OCI-LY1 (cell line): ENCODE results near the gene HMGCS1.

Experiments
- H2AFZ ChIP-seq: fragments of 200-600 bp; sonication (generic), shearing (Covaris generic); 2 replicates; pipeline ENCODE4 v1.6.0; 2014; ENCODE audit warnings: antibody characterized with exemption, mild to moderate bottlenecking, low read length
- H3F3A ChIP-seq: fragments of 200-600 bp; sonication (generic), shearing (Covaris generic); 2 replicates; pipeline ENCODE4 v1.6.0; 2014; ENCODE audit warnings: mild to moderate bottlenecking, antibody characterized with exemption, low read length, moderate library complexity; ENCODE audit not compliant: insufficient read depth
- H3K27ac ChIP-seq: fragments of 200-600 bp; sonication (generic); 2 replicates; pipeline ENCODE4 v1.5.1; 2014; ENCODE audit warnings: low read length, mixed run types, mild to moderate bottlenecking, low read depth; ENCODE audit not compliant: poor library complexity, severe bottlenecking
- H3K27me3 ChIP-seq: fragments of 200-600 bp; sonication (generic); 2 replicates; pipeline ENCODE4 v1.6.0; 2014; ENCODE audit warnings: antibody characterized with exemption, mild to moderate bottlenecking, low read length, moderate library complexity; ENCODE audit not compliant: insufficient read depth
- H3K36me3 ChIP-seq: fragments of 200-600 bp; sonication (generic); 2 replicates; pipeline ENCODE4 v1.6.1; 2014; ENCODE audit warnings: mild to moderate bottlenecking, antibody characterized with exemption, low read length, moderate library complexity, mixed read lengths; ENCODE audit not compliant: insufficient read depth
- H3K4me1 ChIP-seq: fragments of 200-600 bp; sonication (generic); 2 replicates; pipeline ENCODE4 v1.5.1; 2014; ENCODE audit warnings: mild to moderate bottlenecking, low read length, moderate library complexity; ENCODE audit not compliant: insufficient read depth, severe bottlenecking
- H3K4me2 ChIP-seq: fragments of 200-600 bp; sonication (generic), shearing (Covaris generic); 2 replicates; pipeline ENCODE4 v1.6.1; 2014; ENCODE audit warnings: low read length
- H3K4me3 ChIP-seq: fragments of 200-600 bp; sonication (generic); 2 replicates; pipeline ENCODE4 v1.5.1; 2014; ENCODE audit warnings: low read length, low read depth, mild to moderate bottlenecking, mixed read lengths; ENCODE audit not compliant: poor library complexity, severe bottlenecking
- H3K79me2 ChIP-seq: fragments of 200-600 bp; shearing (Covaris generic); 2 replicates; pipeline ENCODE4 v1.6.1; 2016; ENCODE audit warnings: mixed run types, low read length, mixed read lengths; ENCODE audit not compliant: insufficient read depth
- H3K9ac ChIP-seq: fragments of 200-600 bp; sonication (generic), shearing (Covaris generic); 2 replicates; pipeline ENCODE4 v1.6.1; 2014; ENCODE audit warnings: mild to moderate bottlenecking, low read length, mixed read lengths
- H3K9me2 ChIP-seq: fragments of 200-600 bp; sonication (generic), shearing (Covaris generic); 2 replicates; pipeline ENCODE4 v1.6.1; 2014; ENCODE audit warnings: low read depth, mild to moderate bottlenecking, low read length, mixed read lengths
- H3K9me3 ChIP-seq: fragments of 200-600 bp; shearing (Covaris generic); 2 replicates; pipeline ENCODE4 v1.6.1; 2014; ENCODE audit warnings: low read length, mixed read lengths
- H4K20me1 ChIP-seq: fragments of 200-600 bp; sonication (generic), shearing (Covaris generic); 2 replicates; pipeline ENCODE4 v1.6.0; 2016; ENCODE audit warnings: mild to moderate bottlenecking, low read length; ENCODE audit not compliant: insufficient read depth
- CTCF ChIP-seq: fragments of 200-600 bp; sonication (generic), shearing (Covaris generic); IDR thresholded peaks from 2 replicates; pipeline ENCODE4 v1.5.1; 2017; ENCODE audit warnings: mild to moderate bottlenecking, antibody characterized with exemption, low read length, moderate library complexity, mixed read lengths
- EZH2 ChIP-seq: fragments of 200-600 bp; sonication (generic), shearing (Covaris generic); IDR thresholded peaks from 2 replicates; pipeline ENCODE4 v1.8.0; 2017; ENCODE audit warnings: borderline replicate concordance, mixed run types, mild to moderate bottlenecking, antibody characterized with exemption, low read length, moderate library complexity, mixed read lengths

HMGCS1 gene

GRCh38 chr5:43288269-43288831 lies 24.9 kb downstream of the HMGCS1 start:
- no peaks in the 10 kb centered on the region for H3K4me1 ChIP-seq
- H3K4me2 ChIP-seq: no peak overlapping the region
- no peak overlapping the region for H3K4me3 ChIP-seq
- no peak overlapping the region for H3K27ac ChIP-seq
- no peaks in the 10 kb centered on the region for H3F3A ChIP-seq
- no peaks in the 10 kb centered on the region for H3K27me3 ChIP-seq
- H3K9me2 ChIP-seq: no peaks in the 10 kb centered on the region
- TF ChIP-seq CTCF (no peak), EZH2 (no peak)
- H3K36me3 ChIP-seq: peaks cover 65% of the 10 kb centered on the region
- H2AFZ ChIP-seq: no peak overlapping the region
- H4K20me1 ChIP-seq: no peaks in the 10 kb centered on the region
- H3K9ac ChIP-seq: no peak overlapping the region
- no peaks in the 10 kb centered on the region for H3K9me3 ChIP-seq
- no peaks in the 10 kb centered on the region for H3K79me2 ChIP-seq

- Histone ChIP-seq H3K4me2 (no peak overlapping the region), H3K4me1 (no peaks in the 10 kb centered on the region), H3K27me3 (no peaks in the 10 kb centered on the region), H2AFZ (no peak overlapping the region), H3K9me3 (no peaks in the 10 kb centered on the region), H3K4me3 (no peak overlapping the region), H3F3A (no peaks in the 10 kb centered on the region), H3K36me3 (peaks cover 57% of the 10 kb centered on the region), H3K27ac (no peak overlapping the region), H3K79me2 (no peaks in the 10 kb centered on the region), H4K20me1 (no peaks in the 10 kb centered on the region), H3K9me2 (no peaks in the 10 kb centered on the region), H3K9ac (no peak overlapping the region)
- TF ChIP-seq CTCF (no peak), EZH2 (no peak)
Measured at GRCh38 chr5:43287493-43287892, 25.7 kb downstream of the HMGCS1 start.

GRCh38 chr5:43286623-43287022 lies 26.6 kb downstream of the HMGCS1 start:
- Histone ChIP-seq H3K79me2 (no peaks in the 10 kb centered on the region), H3K9me2 (no peaks in the 10 kb centered on the region), H3K27ac (no peak overlapping the region), H3K36me3 (peaks cover 51% of the 10 kb centered on the region), H3K4me2 (no peak overlapping the region), H3K9me3 (no peaks in the 10 kb centered on the region), H3K4me1 (no peaks in the 10 kb centered on the region), H3K9ac (no peak overlapping the region), H3F3A (no peaks in the 10 kb centered on the region), H3K27me3 (no peaks in the 10 kb centered on the region), H4K20me1 (no peaks in the 10 kb centered on the region), H3K4me3 (no peak overlapping the region), H2AFZ (no peak overlapping the region)
- TF ChIP-seq EZH2 (no peak), CTCF (no peak)
